Measurements from ENCODE around the gene HPS3.

Gene HPS3

GRCh38 chr3:149174901-149175300, 45.5 kb downstream of the HPS3 start:
- Histone ChIP-seq H3K4me3 (ENCODE audit: low read length) (no peak overlapping the region), H3F3A (ENCODE audit: insufficient read depth, low read length) (0 out of 2 replicates have a peak, but pooled peaks cover 3% of the 10 kb centered on the region), H3K9me2 (replicated peaks; ENCODE audit: insufficient read depth, low read length) (no peaks in the 10 kb centered on the region), H4K20me1 (ENCODE audit: insufficient read depth, low read length) (no peaks in the 10 kb centered on the region), H2AFZ (ENCODE audit: low read length) (no peak overlapping the region), H3K9ac (ENCODE audit: low read length) (no peak overlapping the region), H3K4me1 (ENCODE audit: low read length) (peaks cover 19% of the 10 kb centered on the region), H3K27ac (ENCODE audit: low read length) (no peak overlapping the region), H3K79me2 (ENCODE audit: low read length) (no peaks in the 10 kb centered on the region), H3K27me3 (replicated peaks; ENCODE audit: insufficient read depth, low read length) (no peaks in the 10 kb centered on the region), H3K9me3 (replicated peaks; ENCODE audit: insufficient read depth, low read length) (no peaks in the 10 kb centered on the region), H3K4me2 (ENCODE audit: low read depth, low read length) (peak overlapping the region; percentile 47; the same call in 1 of the 2 replicates), H3K36me3 (replicated peaks; ENCODE audit: insufficient read depth, low read length) (0 out of 2 replicates have a peak, but pooled peaks cover 5% of the 10 kb centered on the region)
- DNase-seq: peak; percentile 52
- TF ChIP-seq CTCF (IDR thresholded peaks at IDR 0.05; ENCODE audit: low read length) (no peak), EZH2phosphoT487 (IDR thresholded peaks at IDR 0.05; ENCODE audit: low read length) (no peak), EZH2 (optimal IDR thresholded peaks at IDR 0.05; ENCODE audit: low read depth, low read length) (no peak)

GRCh38 chr3:149177122-149177521, 47.7 kb downstream of the HPS3 start:
- no peak overlapping the region for H3K4me3 ChIP-seq (ENCODE audit: low read length)
- no peaks in the 10 kb centered on the region for H4K20me1 ChIP-seq (ENCODE audit: insufficient read depth, low read length)
- peaks cover 19% of the 10 kb centered on the region for H3K4me1 ChIP-seq (ENCODE audit: low read length)
- 0 out of 2 replicates have a peak, but pooled peaks cover 3% of the 10 kb centered on the region for H3F3A ChIP-seq (ENCODE audit: insufficient read depth, low read length)
- H3K79me2 ChIP-seq (ENCODE audit: low read length): no peaks in the 10 kb centered on the region
- no peak for TF ChIP-seq EZH2phosphoT487 (IDR thresholded peaks at IDR 0.05; ENCODE audit: low read length)
- no peak for TF ChIP-seq CTCF (IDR thresholded peaks at IDR 0.05; ENCODE audit: low read length)
- no peak for TF ChIP-seq EZH2 (optimal IDR thresholded peaks at IDR 0.05; ENCODE audit: low read depth, low read length)
- no peak overlapping the region for H3K4me2 ChIP-seq (ENCODE audit: low read depth, low read length)
- no peaks in the 10 kb centered on the region for H3K9me3 ChIP-seq (replicated peaks; ENCODE audit: insufficient read depth, low read length)
- H3K9me2 ChIP-seq (replicated peaks; ENCODE audit: insufficient read depth, low read length): no peaks in the 10 kb centered on the region
- H3K27ac ChIP-seq (ENCODE audit: low read length): no peak overlapping the region
- no peaks in the 10 kb centered on the region for H3K27me3 ChIP-seq (replicated peaks; ENCODE audit: insufficient read depth, low read length)
- H2AFZ ChIP-seq (ENCODE audit: low read length): no peak overlapping the region
- 0 out of 2 replicates have a peak, but pooled peaks cover 5% of the 10 kb centered on the region for H3K36me3 ChIP-seq (replicated peaks; ENCODE audit: insufficient read depth, low read length)
- no peak overlapping the region for H3K9ac ChIP-seq (ENCODE audit: low read length)
- DNase-seq: no peak

GRCh38 chr3:149179220-149179619, 49.8 kb downstream of the HPS3 start:
- H3K4me3 ChIP-seq (ENCODE audit: low read length): no peak overlapping the region
- 0 out of 2 replicates have a peak, but pooled peaks cover 3% of the 10 kb centered on the region for H3F3A ChIP-seq (ENCODE audit: insufficient read depth, low read length)
- no peak overlapping the region for H3K4me2 ChIP-seq (ENCODE audit: low read depth, low read length)
- H3K27ac ChIP-seq (ENCODE audit: low read length): no peak overlapping the region
- H3K9ac ChIP-seq (ENCODE audit: low read length): no peak overlapping the region
- H4K20me1 ChIP-seq (ENCODE audit: insufficient read depth, low read length): no peaks in the 10 kb centered on the region
- H3K27me3 ChIP-seq (replicated peaks; ENCODE audit: insufficient read depth, low read length): no peaks in the 10 kb centered on the region
- no peak for TF ChIP-seq CTCF (IDR thresholded peaks at IDR 0.05; ENCODE audit: low read length)
- no peak for TF ChIP-seq EZH2 (optimal IDR thresholded peaks at IDR 0.05; ENCODE audit: low read depth, low read length)
- TF ChIP-seq EZH2phosphoT487 (IDR thresholded peaks at IDR 0.05; ENCODE audit: low read length): no peak
- H3K9me3 ChIP-seq (replicated peaks; ENCODE audit: insufficient read depth, low read length): no peaks in the 10 kb centered on the region
- no peak overlapping the region for H2AFZ ChIP-seq (ENCODE audit: low read length)
- peaks cover 14% of the 10 kb centered on the region for H3K4me1 ChIP-seq (ENCODE audit: low read length)
- H3K36me3 ChIP-seq (replicated peaks; ENCODE audit: insufficient read depth, low read length): no peaks in the 10 kb centered on the region
- H3K9me2 ChIP-seq (replicated peaks; ENCODE audit: insufficient read depth, low read length): no peaks in the 10 kb centered on the region
- no peaks in the 10 kb centered on the region for H3K79me2 ChIP-seq (ENCODE audit: low read length)
- no peak for DNase-seq
